CD8-positive, alpha-beta memory T cell (primary cell): Measurements from ENCODE around the gene TMTC1. TPM values are rescaled to one million over a fixed set of nuclear protein-coding genes. Genes with fewer than 3 reads are reported as not detected.

Experiments
- CTCF ChIA-PET: fragments of 350-600 bp; sonication (Branson Sonifier 250); formaldehyde crosslinking; loops from one replicate; lab custom pipeline; 2021; ENCODE audit warnings: antibody characterized with exemption; lab: Charles Lee
- POLR2A ChIA-PET: fragments of 350-600 bp; sonication (Branson Sonifier 250); formaldehyde crosslinking; loops from one replicate; lab custom pipeline; 2021; ENCODE audit warnings: antibody characterized with exemption; lab: Charles Lee
- DNase-seq, 5 donors: peaks; one replicate each; pipeline versions ENCODE4 v3.0.0 to v3.0.0-alpha.2; 2020 to 2022; ENCODE audit warnings: mixed read lengths in 1 of 5
- H3K27ac ChIP-seq: one replicate; pipeline ENCODE4 v1.7.0; 2013; ENCODE audit warnings: low read depth, mild to moderate bottlenecking, low read length, moderate library complexity
- H3K27me3 ChIP-seq: 2 replicates; pipeline ENCODE4 v1.7.0; 2013; ENCODE audit warnings: low read length, mild to moderate bottlenecking; ENCODE audit not compliant: insufficient read depth, poor library complexity, severe bottlenecking
- H3K36me3 ChIP-seq: 2 replicates; pipeline ENCODE4 v1.7.0; 2013; ENCODE audit warnings: mild to moderate bottlenecking, low read length, moderate library complexity; ENCODE audit not compliant: insufficient read depth
- H3K4me1 ChIP-seq: 2 replicates; pipeline ENCODE4 v1.7.0; 2013; ENCODE audit warnings: mild to moderate bottlenecking, low read length, moderate library complexity; ENCODE audit not compliant: insufficient read depth
- H3K4me3 ChIP-seq: 2 replicates; pipeline ENCODE4 v1.7.0; 2013; ENCODE audit warnings: mild to moderate bottlenecking, low read length
- H3K9me3 ChIP-seq: 2 replicates; pipeline ENCODE4 v1.7.0; 2013; ENCODE audit warnings: mild to moderate bottlenecking, low read length
- H3K27ac Mint-ChIP-seq, 8 donors: one replicate each; pipeline ENCODE4 v1.8.0; 2020 to 2021; ENCODE audit warnings: mixed read lengths in 8 of 8, mild to moderate bottlenecking in 6 of 8, inconsistent platforms in 3 of 8, moderate library complexity in 3 of 8
- H3K27me3 Mint-ChIP-seq, 2 donors: one replicate each; pipeline ENCODE4 v1.8.0; 2020 to 2021; ENCODE audit warnings: mixed read lengths in 2 of 2, mild to moderate bottlenecking in 1 of 2, moderate library complexity in 1 of 2
- H3K36me3 Mint-ChIP-seq, 3 donors: one replicate each; pipeline ENCODE4 v1.8.0; 2020 to 2021; ENCODE audit warnings: mixed read lengths in 3 of 3, inconsistent platforms in 1 of 3, mild to moderate bottlenecking in 1 of 3
- H3K4me1 Mint-ChIP-seq, 3 donors: one replicate each; pipeline ENCODE4 v1.8.0; 2020 to 2021; ENCODE audit warnings: mixed read lengths in 3 of 3, inconsistent platforms in 1 of 3, mild to moderate bottlenecking in 1 of 3
- H3K4me3 Mint-ChIP-seq, 7 donors: one replicate each; pipeline ENCODE4 v1.8.0; 2020 to 2021; ENCODE audit warnings: mixed read lengths in 7 of 7, mild to moderate bottlenecking in 6 of 7, moderate library complexity in 4 of 7, inconsistent platforms in 2 of 7
- H3K9me3 Mint-ChIP-seq, 5 donors: one replicate each; pipeline ENCODE4 v1.8.0; 2020 to 2022; ENCODE audit warnings: mixed read lengths in 5 of 5, mild to moderate bottlenecking in 3 of 5, moderate library complexity in 2 of 5, inconsistent platforms in 1 of 5
- polyA plus RNA-seq: library from polyadenylated mRNA; unstranded; fragments of 300-500 nt; fragmentation: Illumina TruSeq; gene quantifications from one replicate; pipeline ENCODE4 v1.2.3, GENCODE V29; 2021
- total RNA-seq, 2 experiments: library from RNA; stranded (reverse); gene quantifications; one replicate each; pipeline ENCODE4 v1.2.3, GENCODE V29; 2021

TMTC1 gene
- total and polyA plus RNA-seq, 3 experiments from 2014 or later, result not detected

- POLR2A ChIA-PET, result no interaction called here
- Mint-ChIP-seq H3K27me3 (peaks cover 0 to 6% of the 10 kb centered on the region in 2 donors), H3K9me3 (peaks cover 0 to under 1% (median 0%) of the 10 kb centered on the region in 5 donors), H3K4me3 (no peak overlapping the region), H3K4me1 (no peaks in the 10 kb centered on the region), H3K36me3 (no peaks in the 10 kb centered on the region), H3K27ac (no peak overlapping the region)
- Histone ChIP-seq H3K9me3 (no peaks in the 10 kb centered on the region), H3K27me3 (no peaks in the 10 kb centered on the region), H3K4me1 (no peaks in the 10 kb centered on the region), H3K4me3 (no peak overlapping the region), H3K27ac (no peak overlapping the region), H3K36me3 (no peaks in the 10 kb centered on the region)
- CTCF ChIA-PET, result no interaction called here
- no peak for DNase-seq
These were observed 94.8 kb downstream of the TMTC1 start for GRCh38 chr12:29688914-29689313.

GRCh38 chr12:29682088-29682487 lies 101.7 kb downstream of the TMTC1 start:
- POLR2A ChIA-PET, result no interaction called here

GRCh38 chr12:29681370-29681769 lies 102.4 kb downstream of the TMTC1 start:
- ChIA-PET CTCF (no interaction called here), POLR2A (no interaction called here)
- H3K36me3 Mint-ChIP-seq, result no peaks in the 10 kb centered on the region
- H3K4me1 ChIP-seq, result no peaks in the 10 kb centered on the region
- no peaks in the 10 kb centered on the region for H3K4me1 Mint-ChIP-seq
- H3K36me3 ChIP-seq, result no peaks in the 10 kb centered on the region
- H3K27me3 ChIP-seq, result no peaks in the 10 kb centered on the region
- H3K9me3 ChIP-seq, result no peaks in the 10 kb centered on the region
- H3K27ac Mint-ChIP-seq, result no peak overlapping the region
- H3K9me3 Mint-ChIP-seq, result peaks cover 0 to 2% (median 0%) of the 10 kb centered on the region in 5 donors
- H3K4me3 Mint-ChIP-seq, result no peak overlapping the region
- no peak for DNase-seq
- H3K27me3 Mint-ChIP-seq, result peaks cover 0 to 16% of the 10 kb centered on the region in 2 donors
- H3K27ac ChIP-seq, result no peak overlapping the region
- H3K4me3 ChIP-seq, result no peak overlapping the region

More at GRCh38 chr12:29682088-29682487, 101.7 kb downstream of the TMTC1 start:
- DNase-seq, result no peak
- H3K36me3 Mint-ChIP-seq, result no peaks in the 10 kb centered on the region
- H3K4me1 Mint-ChIP-seq, result no peaks in the 10 kb centered on the region
- CTCF ChIA-PET, result no interaction called here
- H3K9me3 Mint-ChIP-seq, result peaks cover 0 to 2% (median 0%) of the 10 kb centered on the region in 5 donors
- Histone ChIP-seq H3K9me3 (no peaks in the 10 kb centered on the region), H3K36me3 (no peaks in the 10 kb centered on the region), H3K27me3 (no peaks in the 10 kb centered on the region), H3K4me1 (no peaks in the 10 kb centered on the region), H3K27ac (no peak overlapping the region), H3K4me3 (no peak overlapping the region)
- no peak overlapping the region for H3K4me3 Mint-ChIP-seq
- peaks cover 0 to 13% of the 10 kb centered on the region in 2 donors for H3K27me3 Mint-ChIP-seq
- H3K27ac Mint-ChIP-seq, result peak overlapping the region in 1 of 8 donors; percentile 12

GRCh38 chr12:29676676-29677075 lies 107.1 kb downstream of the TMTC1 start:
- no peak overlapping the region for H3K4me3 ChIP-seq
- no peaks in the 10 kb centered on the region for H3K36me3 ChIP-seq
- H3K9me3 Mint-ChIP-seq, result peaks cover 0 to 2% (median 0%) of the 10 kb centered on the region in 5 donors
- POLR2A ChIA-PET, result no interaction called here
- H3K27ac ChIP-seq, result no peak overlapping the region
- CTCF ChIA-PET, result no interaction called here
- no peak for DNase-seq
- no peaks in the 10 kb centered on the region for H3K4me1 Mint-ChIP-seq
- no peaks in the 10 kb centered on the region for H3K4me1 ChIP-seq
- peak overlapping the region in 1 of 8 donors; percentile 22 for H3K27ac Mint-ChIP-seq
- H3K36me3 Mint-ChIP-seq, result no peaks in the 10 kb centered on the region
- no peak overlapping the region for H3K4me3 Mint-ChIP-seq
- H3K27me3 ChIP-seq, result no peaks in the 10 kb centered on the region
- H3K9me3 ChIP-seq, result no peaks in the 10 kb centered on the region
- H3K27me3 Mint-ChIP-seq, result peaks cover 5 to 22% of the 10 kb centered on the region in 2 donors

GRCh38 chr12:29674463-29674862 lies 109.3 kb downstream of the TMTC1 start:
- DNase-seq, result no peak
- H3K27ac ChIP-seq, result no peak overlapping the region
- H3K36me3 Mint-ChIP-seq, result no peaks in the 10 kb centered on the region
- no peaks in the 10 kb centered on the region for H3K27me3 ChIP-seq
- H3K4me3 ChIP-seq, result no peak overlapping the region
- ChIA-PET POLR2A (no interaction called here), CTCF (no interaction called here)
- H3K9me3 ChIP-seq, result no peaks in the 10 kb centered on the region
- no peak overlapping the region for H3K27ac Mint-ChIP-seq
- H3K4me1 ChIP-seq, result no peaks in the 10 kb centered on the region
- H3K9me3 Mint-ChIP-seq, result peaks cover 0 to under 1% (median 0%) of the 10 kb centered on the region in 5 donors
- H3K4me3 Mint-ChIP-seq, result no peak overlapping the region
- H3K27me3 Mint-ChIP-seq, result peaks cover 7 to 21% of the 10 kb centered on the region in 2 donors
- H3K4me1 Mint-ChIP-seq, result no peaks in the 10 kb centered on the region
- no peaks in the 10 kb centered on the region for H3K36me3 ChIP-seq

GRCh38 chr12:29673346-29673745 lies 110.4 kb downstream of the TMTC1 start:
- Histone ChIP-seq H3K27me3 (no peaks in the 10 kb centered on the region), H3K36me3 (no peaks in the 10 kb centered on the region), H3K9me3 (no peaks in the 10 kb centered on the region), H3K4me3 (no peak overlapping the region), H3K27ac (no peak overlapping the region), H3K4me1 (no peaks in the 10 kb centered on the region)
- Mint-ChIP-seq H3K36me3 (no peaks in the 10 kb centered on the region), H3K27me3 (peaks cover 7 to 15% of the 10 kb centered on the region in 2 donors), H3K9me3 (no peaks in the 10 kb centered on the region), H3K4me1 (no peaks in the 10 kb centered on the region), H3K27ac (no peak overlapping the region), H3K4me3 (no peak overlapping the region)
- ChIA-PET CTCF (no interaction called here), POLR2A (no interaction called here)
- DNase-seq, result no peak

- H3K9me3 ChIP-seq, result no peaks in the 10 kb centered on the region
- ChIA-PET POLR2A (no interaction called here), CTCF (no interaction called here)
- Mint-ChIP-seq H3K36me3 (no peaks in the 10 kb centered on the region), H3K27ac (no peak overlapping the region), H3K9me3 (no peaks in the 10 kb centered on the region), H3K4me1 (no peaks in the 10 kb centered on the region), H3K27me3 (peaks cover 7 to 12% of the 10 kb centered on the region in 2 donors), H3K4me3 (no peak overlapping the region)
- H3K27ac ChIP-seq, result no peak overlapping the region
- H3K36me3 ChIP-seq, result no peaks in the 10 kb centered on the region
- H3K4me3 ChIP-seq, result no peak overlapping the region
- H3K27me3 ChIP-seq, result no peaks in the 10 kb centered on the region
- DNase-seq, result no peak
- H3K4me1 ChIP-seq, result no peaks in the 10 kb centered on the region
These were observed 111.2 kb downstream of the TMTC1 start for GRCh38 chr12:29672580-29672979.

GRCh38 chr12:29671742-29672141 lies 112.0 kb downstream of the TMTC1 start:
- CTCF ChIA-PET, result no interaction called here
- Histone ChIP-seq H3K36me3 (no peaks in the 10 kb centered on the region), H3K4me3 (no peak overlapping the region), H3K4me1 (no peaks in the 10 kb centered on the region), H3K27me3 (no peaks in the 10 kb centered on the region), H3K9me3 (no peaks in the 10 kb centered on the region), H3K27ac (no peak overlapping the region)
- Mint-ChIP-seq H3K4me1 (no peaks in the 10 kb centered on the region), H3K4me3 (no peak overlapping the region), H3K27me3 (peaks cover 6 to 7% of the 10 kb centered on the region in 2 donors), H3K27ac (no peak overlapping the region), H3K36me3 (no peaks in the 10 kb centered on the region), H3K9me3 (no peaks in the 10 kb centered on the region)
- POLR2A ChIA-PET, result no interaction called here
- DNase-seq, result no peak
